ENCODE results near the gene MAD1L1. TPM values are rescaled to one million over a fixed set of nuclear protein-coding genes. Genes with fewer than 3 reads are reported as not detected.

The MAD1L1 gene
- total and polyA plus RNA-seq, 2 of the 8 experiments (the other 6 are each of a cell fraction or from before 2014, with no cell fraction given) = 40.4 to 44.6 TPM

GRCh38 chr7:2220506-2220905, 12.2 kb downstream of the MAD1L1 start (continued):
- TF ChIP-seq CHD7 (IDR thresholded peaks at IDR 0.05; ENCODE audit: insufficient replicate concordance, low read length) (no peak), SIX5 (IDR thresholded peaks at IDR 0.05; ENCODE audit: low read depth, low read length) (no peak), CBX5 (IDR thresholded peaks at IDR 0.05; ENCODE audit: low read depth, low read length) (no peak), RFX5 (IDR thresholded peaks at IDR 0.05; ENCODE audit: borderline replicate concordance, low read depth, low read length) (no peak), ATF3 (IDR thresholded peaks at IDR 0.05; ENCODE audit: insufficient read depth, low read depth, low read length) (no peak), BRCA1 (IDR thresholded peaks at IDR 0.05; ENCODE audit: low read depth, low read length) (no peak)
